Natural killer cell (primary cell): ENCODE results near the gene STK25. TPM values are rescaled to one million over a fixed set of nuclear protein-coding genes. Genes with fewer than 3 reads are reported as not detected.
A peak's percentile ranks its signal among the peaks of the same experiment; 100 is the strongest.

Source experiments
- ATAC-seq, 3 donors: fragments of 150-1000 bp in 2 of 3; fragments of 200-7000 bp in 1 of 3; cut with Tn5 transposase; 1 replicate in 1 of 3; 2 replicates in 2 of 3; pipeline ENCODE4 v1.10.0; 2021; ENCODE audit warnings: mild to moderate bottlenecking in 2 of 3, moderate library complexity in 2 of 3
- DNase-seq, 2 donors: peaks; one replicate each; pipeline versions ENCODE4 v3.0.0 to v3.0.0-alpha.2; 2013 to 2021; ENCODE audit warnings: mixed read lengths in 1 of 2
- H3K27ac ChIP-seq: one replicate; pipeline ENCODE4 v1.5.1; 2013; ENCODE audit warnings: mild to moderate bottlenecking, low read length
- H3K27me3 ChIP-seq: one replicate; pipeline ENCODE4 v1.6.1; 2013; ENCODE audit warnings: low read length; ENCODE audit not compliant: control insufficient read depth, insufficient read depth
- H3K36me3 ChIP-seq: one replicate; pipeline ENCODE4 v1.6.1; 2013; ENCODE audit warnings: low read length; ENCODE audit not compliant: control insufficient read depth, insufficient read depth
- H3K4me1 ChIP-seq: one replicate; pipeline ENCODE4 v1.6.1; 2013; ENCODE audit warnings: low read length; ENCODE audit not compliant: control insufficient read depth, insufficient read depth
- H3K4me3 ChIP-seq: one replicate; pipeline ENCODE4 v1.5.1; 2013; ENCODE audit warnings: low read length
- H3K9me3 ChIP-seq: one replicate; pipeline ENCODE4 v1.6.1; 2013; ENCODE audit warnings: low read length; ENCODE audit not compliant: control insufficient read depth, insufficient read depth
- H3K27ac Mint-ChIP-seq, 2 donors: one replicate each; pipeline ENCODE4 v1.8.0; 2022; ENCODE audit warnings: mild to moderate bottlenecking in 2 of 2, mixed read lengths in 2 of 2, moderate library complexity in 1 of 2
- H3K27me3 Mint-ChIP-seq, 2 donors: one replicate each; pipeline ENCODE4 v1.8.0; 2022; ENCODE audit warnings: low read depth in 2 of 2, mixed read lengths in 2 of 2
- H3K36me3 Mint-ChIP-seq: one replicate; pipeline ENCODE4 v1.8.0; 2022; ENCODE audit warnings: mixed read lengths
- H3K4me1 Mint-ChIP-seq, 2 donors: one replicate each; pipeline ENCODE4 v1.8.0; 2022; ENCODE audit warnings: mixed read lengths in 2 of 2
- H3K4me3 Mint-ChIP-seq: one replicate; pipeline ENCODE4 v1.8.0; 2022; ENCODE audit warnings: mild to moderate bottlenecking, moderate library complexity, mixed read lengths
- H3K9me3 Mint-ChIP-seq, 2 donors: one replicate each; pipeline ENCODE4 v1.8.0; 2022; ENCODE audit warnings: mixed read lengths in 2 of 2
- CTCF ChIP-seq: fragments of 200-600 bp; IDR thresholded peaks from one replicate; pipeline ENCODE4 v1.8.0; 2022; ENCODE audit warnings: antibody characterized with exemption
- WGBS: methylation state at CpG from one replicate; pipeline ENCODE4 v1.1.7; 2013; ENCODE audit warnings: missing lambda C conversion rate; ENCODE audit not compliant: insufficient coverage; 5-methylcytosine and 5-hydroxymethylcytosine counted together
- intact Hi-C: fragments of 100-400 bp; cut with micrococcal nuclease; formaldehyde crosslinking; loops from one replicate; pipeline ENCODE4 v1.14.2; 2022
- total RNA-seq, 4 donors: library from RNA; stranded (reverse); fragments of 120-200 nt in 1 of 4; gene quantifications; one replicate each; pipeline versions ENCODE4 v1.2.3 to v1.2.4, GENCODE V29; 2013 to 2022

The STK25 gene
- total RNA-seq, 3 donors from 2014 or later (not counting 1 experiment from before 2014, with no cell fraction given), result 110 to 140 (median 135) TPM

- Mint-ChIP-seq H3K36me3 (no peaks in the 10 kb centered on the region), H3K27me3 (peaks cover 0 to 5% of the 10 kb centered on the region in 2 donors), H3K4me3 (no peak overlapping the region), H3K9me3 (no peaks in the 10 kb centered on the region), H3K27ac (no peak overlapping the region), H3K4me1 (no peaks in the 10 kb centered on the region)
- H3K9me3 ChIP-seq, result no peaks in the 10 kb centered on the region
- TF ChIP-seq CTCF, result no peak
- H3K4me1 ChIP-seq, result no peaks in the 10 kb centered on the region
- DNase-seq (no peak), ATAC-seq (peak in 1 of 3 donors; percentile 19)
- no peak overlapping the region for H3K27ac ChIP-seq
- no peaks in the 10 kb centered on the region for H3K36me3 ChIP-seq
- 93% methylated on average over 19 of the region's 19 CpGs for WGBS
- no peak overlapping the region for H3K4me3 ChIP-seq
- intact Hi-C loops, result no loop called here
- H3K27me3 ChIP-seq, result no peaks in the 10 kb centered on the region
Measured at GRCh38 chr2:241461693-241462677, 46.4 kb downstream of the STK25 start.

- Mint-ChIP-seq H3K36me3 (no peaks in the 10 kb centered on the region), H3K4me1 (no peaks in the 10 kb centered on the region), H3K4me3 (no peak overlapping the region), H3K27me3 (peaks cover 0 to 10% of the 10 kb centered on the region in 2 donors), H3K27ac (no peak overlapping the region), H3K9me3 (no peaks in the 10 kb centered on the region)
- no peak overlapping the region for H3K27ac ChIP-seq
- no peak for TF ChIP-seq CTCF
- H3K4me3 ChIP-seq, result no peak overlapping the region
- 76% methylated on average over 3 of the region's 3 CpGs for WGBS
- H3K9me3 ChIP-seq, result no peaks in the 10 kb centered on the region
- DNase-seq (no peak), ATAC-seq (no peak)
- no peaks in the 10 kb centered on the region for H3K4me1 ChIP-seq
- intact Hi-C loops, result no loop called here
- H3K27me3 ChIP-seq, result no peaks in the 10 kb centered on the region
- no peaks in the 10 kb centered on the region for H3K36me3 ChIP-seq
Measured at GRCh38 chr2:241460631-241461030, 47.8 kb downstream of the STK25 start.

GRCh38 chr2:241459520-241459919, 48.9 kb downstream of the STK25 start:
- 95% methylated on average over 13 of the region's 13 CpGs for WGBS
- Mint-ChIP-seq H3K27me3 (peaks cover 0 to 7% of the 10 kb centered on the region in 2 donors), H3K9me3 (no peaks in the 10 kb centered on the region), H3K4me3 (no peak overlapping the region), H3K4me1 (no peaks in the 10 kb centered on the region), H3K27ac (no peak overlapping the region), H3K36me3 (no peaks in the 10 kb centered on the region)
- Histone ChIP-seq H3K4me3 (no peak overlapping the region), H3K4me1 (no peaks in the 10 kb centered on the region), H3K9me3 (no peaks in the 10 kb centered on the region), H3K27me3 (no peaks in the 10 kb centered on the region), H3K36me3 (no peaks in the 10 kb centered on the region), H3K27ac (no peak overlapping the region)
- DNase-seq (no peak), ATAC-seq (no peak)
- TF ChIP-seq CTCF, result no peak
- intact Hi-C loops, result no loop called here
